Subcutaneous abdominal adipose tissue (tissue), 5 donors: ENCODE data around the gene AHDC1.

Experiments used
- H3K27ac ChIP-seq: one replicate; pipeline ENCODE4 v1.7.0; 2013; ENCODE audit warnings: low read depth, mild to moderate bottlenecking, inconsistent platforms, low read length, moderate library complexity
- H3K27me3 ChIP-seq, 5 donors: one replicate each; pipeline ENCODE4 v1.7.0; 2013; ENCODE audit warnings: low read length in 5 of 5, inconsistent platforms in 1 of 5; ENCODE audit not compliant: control insufficient read depth in 5 of 5, insufficient read depth in 4 of 5
- H3K36me3 ChIP-seq, 5 donors: one replicate each; pipeline ENCODE4 v1.7.0; 2013; ENCODE audit warnings: low read length in 5 of 5; ENCODE audit not compliant: control insufficient read depth in 5 of 5, insufficient read depth in 5 of 5
- H3K4me1 ChIP-seq, 5 donors: one replicate each; pipeline ENCODE4 v1.7.0; 2013; ENCODE audit warnings: low read length in 5 of 5, mild to moderate bottlenecking in 3 of 5, moderate library complexity in 1 of 5; ENCODE audit not compliant: control insufficient read depth in 5 of 5, insufficient read depth in 5 of 5
- H3K4me3 ChIP-seq, 5 donors: one replicate each; pipeline ENCODE4 v1.7.0; 2013; ENCODE audit warnings: low read length in 5 of 5, low read depth in 1 of 5
- H3K9ac ChIP-seq, 5 donors: one replicate each; pipeline ENCODE4 v1.7.0; 2013; ENCODE audit warnings: low read length in 5 of 5, mild to moderate bottlenecking in 4 of 5, moderate library complexity in 3 of 5
- H3K9me3 ChIP-seq, 5 donors: one replicate each; pipeline ENCODE4 v1.7.0; 2013; ENCODE audit warnings: low read length in 5 of 5; ENCODE audit not compliant: control insufficient read depth in 5 of 5
- donor health status: healthy.
- donor health status: healthy.
- donor health status: healthy.
- donor health status: healthy.
- donor health status: healthy.

The AHDC1 gene

DNA sequence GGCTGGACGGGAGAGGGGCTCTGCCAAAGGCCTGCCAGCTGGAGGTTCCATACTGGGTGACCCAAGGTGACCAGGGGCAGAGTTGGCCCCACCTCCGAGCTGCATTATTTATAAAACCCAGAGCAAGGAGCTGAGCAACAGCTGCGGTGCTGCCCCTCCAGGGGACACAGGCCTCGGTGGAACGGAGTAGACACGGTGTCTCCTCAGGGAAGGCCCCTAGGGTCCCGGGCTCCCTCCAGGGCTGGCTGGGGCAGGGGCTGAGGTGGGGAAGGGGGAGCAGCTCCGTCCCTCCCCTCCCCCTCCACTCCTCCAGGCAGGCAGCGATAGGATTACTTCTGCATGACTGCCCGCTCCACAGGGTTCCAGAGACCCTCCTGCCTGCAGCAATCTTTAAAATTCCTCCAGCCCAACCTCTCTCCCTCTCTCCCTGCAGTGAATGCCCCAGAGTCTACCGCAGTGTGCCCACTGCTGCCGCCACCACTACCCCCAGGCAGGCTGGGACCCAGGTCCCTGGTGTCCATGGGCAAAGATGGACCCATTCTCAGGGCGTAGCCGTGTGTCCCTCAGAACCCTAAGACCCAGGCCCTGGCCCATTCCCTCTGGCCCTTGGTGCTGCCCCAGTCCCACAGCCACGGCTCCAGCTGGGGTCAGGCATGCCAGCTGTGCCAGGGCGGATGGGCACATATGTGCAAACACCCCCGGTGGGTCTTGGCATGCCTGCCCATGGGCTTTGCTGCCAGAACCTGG lies 10.8 kb downstream of the AHDC1 start:
- Histone ChIP-seq H3K27ac (no peak overlapping the region), H3K27me3 (no peaks in the 10 kb centered on the region), H3K9ac (no peak overlapping the region), H3K4me1 (peaks cover 4 to 80% (median 69%) of the 10 kb centered on the region in 5 donors), H3K36me3 (peaks cover 0 to 24% (median 17%) of the 10 kb centered on the region in 5 donors), H3K9me3 (no peaks in the 10 kb centered on the region), H3K4me3 (no peak overlapping the region)

DNA sequence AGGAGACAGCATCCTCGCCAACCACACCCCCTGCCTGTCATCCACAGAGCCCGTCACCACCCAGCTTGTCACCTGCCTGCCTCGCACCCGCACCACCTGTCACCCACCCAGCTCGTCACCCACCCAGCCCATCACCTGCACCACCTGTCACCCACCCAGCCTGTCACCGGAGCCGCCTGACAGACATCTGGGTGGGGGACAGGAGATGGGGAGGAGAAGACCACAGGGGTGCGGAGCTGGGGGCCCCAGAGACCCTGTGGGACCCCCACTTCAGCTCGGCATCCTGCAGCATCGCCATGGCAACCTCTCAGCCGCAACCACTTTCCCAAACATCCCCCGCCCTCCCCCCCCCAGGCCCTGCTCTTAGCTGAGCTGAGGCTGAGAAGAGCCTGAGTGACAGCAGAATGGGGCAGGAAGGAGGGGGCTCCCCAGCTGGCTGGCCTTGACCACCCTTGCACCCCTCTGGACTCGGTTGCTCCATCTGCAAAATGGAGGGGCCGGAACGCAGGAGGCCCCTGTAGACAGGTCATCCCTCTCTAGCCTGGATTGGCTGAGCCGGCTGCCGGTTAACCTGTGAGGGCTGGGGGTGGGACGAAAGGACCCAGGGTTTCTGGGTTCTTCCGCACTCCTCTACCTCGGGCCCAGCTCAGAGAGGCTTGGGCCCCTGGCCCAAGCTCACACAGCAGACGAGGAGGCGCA lies 11.6 kb downstream of the AHDC1 start:
- H3K4me1 ChIP-seq = peaks cover 4 to 73% (median 62%) of the 10 kb centered on the region in 5 donors

DNA sequence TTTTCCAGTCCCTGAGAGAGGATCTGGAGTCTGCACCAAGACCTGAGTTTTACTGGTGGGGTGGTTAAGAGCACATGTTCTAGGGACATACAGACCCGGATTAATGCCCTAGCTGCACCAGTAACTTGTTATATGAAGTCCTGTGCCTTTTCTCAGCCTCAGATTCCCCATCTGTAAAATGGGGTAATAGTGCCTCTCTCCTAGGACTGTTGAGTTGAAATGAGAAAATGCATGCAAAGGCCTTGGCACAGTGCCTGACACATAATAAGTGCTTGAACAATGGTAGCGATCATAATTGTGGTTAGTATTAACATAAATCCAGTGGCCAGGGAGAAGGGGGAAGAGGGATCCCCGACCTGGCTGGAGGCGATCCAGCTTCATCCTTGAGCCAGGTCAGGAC lies 12.3 kb downstream of the AHDC1 start:
- H3K27ac ChIP-seq = peak overlapping the region; percentile 22
- no peaks in the 10 kb centered on the region for H3K9me3 ChIP-seq
- H3K27me3 ChIP-seq = no peaks in the 10 kb centered on the region
- H3K9ac ChIP-seq = peak overlapping the region in 1 of 5 donors; percentile 21
- peaks cover 0 to 26% (median 15%) of the 10 kb centered on the region in 5 donors for H3K36me3 ChIP-seq
- no peak overlapping the region for H3K4me3 ChIP-seq
- H3K4me1 ChIP-seq = peaks cover 3 to 73% (median 62%) of the 10 kb centered on the region in 5 donors

More for the DNA sequence above, 11.6 kb downstream of the AHDC1 start:
- H3K36me3 ChIP-seq = peaks cover 0 to 28% (median 17%) of the 10 kb centered on the region in 5 donors
- no peaks in the 10 kb centered on the region for H3K9me3 ChIP-seq
- no peak overlapping the region for H3K27ac ChIP-seq
- H3K9ac ChIP-seq = no peak overlapping the region
- no peaks in the 10 kb centered on the region for H3K27me3 ChIP-seq
- H3K4me3 ChIP-seq = no peak overlapping the region

DNA sequence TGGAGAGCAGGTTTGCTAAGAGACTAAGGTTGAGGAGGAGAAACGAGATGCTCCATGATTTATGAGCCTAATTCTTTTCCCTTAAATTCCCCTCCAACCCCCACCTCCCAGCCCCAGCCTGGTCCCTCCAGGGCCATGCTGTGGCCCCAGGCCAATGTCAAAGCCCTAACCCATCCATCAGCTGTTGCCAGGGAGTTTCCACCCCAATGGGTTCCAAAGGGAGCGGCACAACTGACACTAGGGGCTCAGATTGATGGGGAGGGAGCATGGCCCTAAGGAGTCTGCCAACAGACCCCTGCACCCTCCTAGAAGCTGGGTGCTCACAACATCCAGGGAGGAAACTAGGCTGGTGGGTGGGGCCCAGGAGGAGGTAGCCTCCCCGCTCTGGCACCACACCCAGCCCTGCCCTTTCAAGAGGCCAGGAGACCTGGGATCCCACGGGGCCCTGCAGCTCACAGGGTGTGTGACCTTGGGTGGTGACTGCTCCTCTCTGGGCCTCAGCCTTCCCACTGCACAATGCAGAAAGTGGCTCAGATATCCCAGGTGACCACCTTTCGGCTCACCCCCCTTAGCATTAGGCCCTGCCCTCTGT lies 12.9 kb downstream of the AHDC1 start:
- Histone ChIP-seq H3K9me3 (no peaks in the 10 kb centered on the region), H3K4me3 (no peak overlapping the region), H3K4me1 (peaks cover 0 to 67% (median 56%) of the 10 kb centered on the region in 5 donors), H3K9ac (peak overlapping the region in 1 of 5 donors; percentile 21), H3K27me3 (no peaks in the 10 kb centered on the region), H3K27ac (peak overlapping the region; percentile 22), H3K36me3 (peaks cover 0 to 24% (median 16%) of the 10 kb centered on the region in 5 donors)

DNA sequence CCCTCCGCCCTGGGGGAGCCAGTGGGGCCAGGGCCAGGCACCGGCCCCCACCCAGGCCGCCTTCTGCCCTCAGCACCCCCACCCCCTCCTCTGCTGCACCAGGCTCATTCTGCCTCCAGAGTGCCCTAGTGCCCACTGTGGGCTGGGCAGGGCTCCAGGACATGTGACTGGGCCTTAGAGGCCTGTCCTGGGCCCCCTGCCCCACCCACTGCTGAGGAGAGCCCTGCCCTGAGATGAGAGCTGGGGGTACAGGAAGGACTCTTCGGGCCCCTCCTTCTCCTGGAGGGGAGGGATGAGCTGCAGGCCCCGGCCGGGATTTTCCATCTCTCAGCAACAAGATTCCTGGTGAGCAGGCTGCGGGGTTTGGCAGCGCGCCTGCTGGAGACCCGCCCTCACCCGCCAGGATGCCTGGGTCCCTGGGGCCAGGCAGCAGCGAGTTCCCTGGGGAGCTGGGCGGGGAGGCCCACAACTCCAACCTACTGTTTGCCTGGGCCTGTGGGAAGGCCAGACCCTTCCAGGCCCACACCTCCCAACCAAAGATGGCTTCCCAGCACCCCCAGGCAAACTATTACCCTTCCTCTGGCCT lies 14.0 kb downstream of the AHDC1 start:
- H3K36me3 ChIP-seq = peaks cover 0 to 18% (median 10%) of the 10 kb centered on the region in 5 donors
- peak overlapping the region in 1 of 5 donors; percentile 39 for H3K9ac ChIP-seq
- H3K4me3 ChIP-seq = no peak overlapping the region
- peaks cover 0 to 57% (median 48%) of the 10 kb centered on the region in 5 donors for H3K4me1 ChIP-seq
- H3K27ac ChIP-seq = peak overlapping the region; percentile 22
- no peaks in the 10 kb centered on the region for H3K9me3 ChIP-seq
- H3K27me3 ChIP-seq = no peaks in the 10 kb centered on the region

DNA sequence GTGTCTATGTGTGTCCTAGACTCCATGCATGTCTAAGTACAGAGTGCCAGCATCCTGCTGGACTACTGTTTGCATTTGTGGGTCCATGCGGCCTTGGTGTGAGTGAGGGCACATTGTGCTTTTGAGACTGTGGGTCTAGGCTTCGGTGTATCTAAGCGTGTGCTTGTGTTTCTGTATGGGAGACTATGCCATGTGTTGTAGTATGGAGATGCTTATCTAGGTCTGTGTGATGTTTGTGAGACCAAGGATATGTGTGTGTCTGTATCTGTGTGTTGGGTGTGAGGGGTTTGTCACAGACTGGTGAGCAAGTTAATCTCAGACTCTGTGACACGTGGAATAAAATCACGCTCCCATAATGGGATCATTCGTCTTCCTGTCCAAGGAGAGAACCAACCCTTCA lies 14.5 kb downstream of the AHDC1 start:
- Histone ChIP-seq H3K4me3 (no peak overlapping the region), H3K4me1 (peaks cover 0 to 56% (median 45%) of the 10 kb centered on the region in 5 donors), H3K27ac (peak overlapping the region; percentile 22), H3K36me3 (peaks cover 0 to 13% (median 8%) of the 10 kb centered on the region in 5 donors), H3K27me3 (no peaks in the 10 kb centered on the region), H3K9me3 (no peaks in the 10 kb centered on the region), H3K9ac (no peak overlapping the region)

DNA sequence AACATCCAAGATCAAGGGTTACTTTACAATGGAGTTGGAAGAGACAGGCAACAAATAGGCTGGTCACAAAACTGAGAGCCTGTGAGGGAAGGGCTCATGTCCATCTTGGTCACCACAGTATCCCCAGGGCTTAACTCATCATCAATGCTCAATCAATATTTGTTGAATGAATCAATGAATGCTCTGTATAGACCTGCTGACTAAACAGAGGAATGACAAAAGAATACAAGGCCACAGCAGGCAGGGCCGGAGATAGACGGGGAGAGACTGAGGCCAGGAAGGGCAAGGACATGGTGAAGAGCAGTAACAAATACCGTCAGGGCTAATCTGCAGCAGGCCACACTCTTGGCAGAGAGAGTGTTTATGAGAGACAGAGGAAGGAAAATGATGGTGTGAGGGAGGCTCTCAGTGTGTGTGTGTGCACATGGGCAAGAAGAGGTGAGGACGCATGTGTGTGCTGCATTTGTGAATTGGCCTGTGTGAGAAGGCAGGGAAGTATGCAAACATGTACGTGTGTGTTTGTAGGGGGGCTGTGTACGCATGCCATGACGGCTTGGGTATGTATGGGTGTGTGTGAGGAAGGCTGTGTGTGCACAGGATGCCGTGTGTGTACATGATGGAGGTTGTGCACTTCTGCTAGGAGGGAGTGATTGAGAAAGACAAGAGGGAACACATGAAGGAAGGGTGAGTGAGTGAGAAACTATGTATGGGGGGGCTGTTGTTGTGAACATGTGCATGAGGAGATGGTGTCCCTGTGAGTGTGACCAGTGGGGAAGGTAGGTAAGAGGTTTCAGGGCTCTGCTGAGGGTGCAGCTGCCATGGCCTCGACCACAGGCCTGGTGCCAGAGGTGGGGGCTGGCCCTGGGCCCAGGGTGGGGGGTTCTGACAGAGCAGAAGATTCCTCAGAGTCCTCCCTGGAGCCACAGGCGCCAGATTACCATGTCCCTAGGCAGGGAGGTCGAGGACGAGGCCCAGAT lies 15.4 kb downstream of the AHDC1 start:
- no peaks in the 10 kb centered on the region for H3K27me3 ChIP-seq
- H3K4me3 ChIP-seq = no peak overlapping the region
- no peak overlapping the region for H3K9ac ChIP-seq
- no peaks in the 10 kb centered on the region for H3K9me3 ChIP-seq
- peaks cover 0 to 12% (median 8%) of the 10 kb centered on the region in 5 donors for H3K36me3 ChIP-seq
- peaks cover 1 to 51% (median 40%) of the 10 kb centered on the region in 5 donors for H3K4me1 ChIP-seq
- peak overlapping the region; percentile 22 for H3K27ac ChIP-seq

DNA sequence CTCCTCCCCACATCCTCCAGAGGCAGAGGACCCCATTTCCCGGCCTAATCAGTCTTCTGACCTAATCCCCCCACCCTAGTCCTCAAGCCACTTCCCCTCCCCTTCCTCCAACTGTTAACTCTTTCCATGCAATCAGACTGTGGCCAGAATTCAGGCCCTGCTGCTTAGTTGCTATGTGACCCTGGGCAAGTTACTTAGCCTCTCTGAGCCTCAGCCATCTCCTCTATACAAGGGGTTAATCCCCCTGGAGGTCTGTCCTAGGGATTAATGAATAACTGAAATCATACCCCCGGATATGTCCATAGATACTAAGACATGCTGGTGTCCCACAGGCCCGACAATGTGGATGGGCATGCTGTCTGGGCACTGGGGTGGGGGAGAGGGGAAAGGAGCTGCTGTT lies 18.3 kb downstream of the AHDC1 start:
- Histone ChIP-seq H3K4me1 (peaks cover 6 to 34% (median 30%) of the 10 kb centered on the region in 5 donors), H3K27me3 (no peaks in the 10 kb centered on the region), H3K36me3 (peaks cover 0 to 12% (median 8%) of the 10 kb centered on the region in 5 donors), H3K4me3 (no peak overlapping the region), H3K9me3 (no peaks in the 10 kb centered on the region), H3K27ac (no peak overlapping the region), H3K9ac (peak overlapping the region in 1 of 5 donors; percentile 9)

DNA sequence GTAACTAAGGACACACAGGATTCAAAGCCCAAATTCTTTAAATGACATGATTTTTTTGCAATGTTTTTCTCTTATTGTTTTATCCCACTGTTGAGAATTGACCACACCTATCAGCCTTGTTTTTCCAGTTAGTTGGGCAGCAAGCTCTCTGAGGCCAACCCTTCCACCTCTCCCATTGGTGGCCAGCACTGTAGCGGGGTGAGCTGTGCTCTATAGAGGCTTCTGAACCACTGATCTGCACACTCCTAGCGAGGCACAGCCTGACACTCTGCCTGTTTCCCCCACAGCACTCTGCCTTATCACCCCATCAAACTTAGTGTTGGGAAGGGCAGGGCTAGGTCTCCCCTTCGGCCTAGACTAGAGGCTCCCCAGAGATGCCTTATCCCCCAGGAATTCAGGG lies 19.5 kb downstream of the AHDC1 start:
- no peak overlapping the region for H3K9ac ChIP-seq
- H3K4me3 ChIP-seq = no peak overlapping the region
- peaks cover 0 to 12% (median 8%) of the 10 kb centered on the region in 5 donors for H3K36me3 ChIP-seq
- peaks cover 6 to 22% (median 19%) of the 10 kb centered on the region in 5 donors for H3K4me1 ChIP-seq
- H3K27ac ChIP-seq = no peak overlapping the region
- no peaks in the 10 kb centered on the region for H3K9me3 ChIP-seq
- no peaks in the 10 kb centered on the region for H3K27me3 ChIP-seq
